Measurements from ENCODE around the gene DNAH8.
"Not testable (repeated sequence)": the region's sequence is repeated elsewhere in the genome, so short reads cannot be mapped to it uniquely, and the experiment has no call there.

The DNAH8 gene

DNA sequence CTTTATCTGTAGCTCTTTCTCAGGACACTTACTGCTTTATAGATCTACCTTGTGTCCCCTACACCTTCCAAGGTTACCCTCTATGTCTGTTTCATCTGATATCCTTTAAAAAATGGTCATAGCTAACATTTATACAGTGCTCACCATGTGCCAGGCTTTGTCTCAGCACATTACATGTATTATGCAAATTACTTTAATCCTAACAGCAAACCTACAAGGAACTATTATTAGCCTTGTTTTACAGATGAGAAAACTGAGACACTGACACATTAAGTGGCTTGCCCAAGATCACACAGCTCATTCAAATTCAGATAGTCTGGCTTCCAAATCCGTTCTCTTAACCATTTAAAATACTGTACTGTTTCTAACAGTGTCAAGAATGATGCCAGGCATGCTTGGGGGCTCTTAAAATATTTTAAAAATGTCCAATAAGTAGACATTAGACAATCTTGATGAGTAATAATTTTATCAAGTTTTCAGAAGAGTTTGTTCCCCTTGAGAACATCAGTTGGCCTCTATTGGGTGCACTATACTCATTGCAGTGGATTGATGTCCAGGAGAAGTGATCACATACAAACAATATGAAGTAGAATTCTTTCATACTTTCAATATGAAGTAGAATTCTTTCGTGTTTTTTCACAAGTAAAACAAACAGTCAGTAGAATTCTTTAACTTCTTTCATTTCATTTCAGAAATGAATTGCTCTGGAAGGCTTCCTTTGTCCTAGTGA is 69.6 kb downstream of the DNAH8 start:
- DNase-seq (ENCODE audit: extremely low spot score, insufficient read length, low read depth) = no peak
- peak; percentile 9 for FAIRE-seq

- FAIRE-seq = no peak
- no peak for DNase-seq (ENCODE audit: extremely low spot score, insufficient read length, low read depth)
Measured at GRCh38 chr6:38786486-38786885, 71.4 kb downstream of the DNAH8 start.

GRCh38 chr6:38789256-38789655 is 74.1 kb downstream of the DNAH8 start:
- FAIRE-seq = no peak
- DNase-seq (ENCODE audit: extremely low spot score, insufficient read length, low read depth) = no peak

GRCh38 chr6:38792356-38792755 is 77.2 kb downstream of the DNAH8 start:
- no peak for FAIRE-seq
- DNase-seq (ENCODE audit: extremely low spot score, insufficient read length, low read depth) = no peak

DNA sequence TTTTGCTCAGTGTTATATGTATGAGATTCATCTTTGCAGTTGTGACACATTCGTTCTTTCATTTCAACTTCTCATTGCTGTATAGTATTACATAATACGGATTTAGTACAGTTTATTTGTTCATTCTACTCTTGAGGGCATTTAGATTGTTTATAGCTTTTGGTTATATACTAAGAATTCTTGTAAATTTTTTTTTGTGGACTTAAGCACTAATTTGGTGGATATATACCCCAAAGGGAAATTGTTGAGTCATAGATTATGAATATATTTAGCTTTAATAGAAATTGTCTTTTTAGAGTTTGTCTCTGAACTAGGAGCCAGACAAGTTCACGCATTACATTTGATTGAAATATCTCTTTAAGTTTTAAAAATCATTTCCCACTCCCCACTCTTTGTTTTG is 79.6 kb downstream of the DNAH8 start:
- FAIRE-seq (no peak), DNase-seq (ENCODE audit: extremely low spot score, insufficient read length, low read depth) (no peak)

- no peak for FAIRE-seq
- no peak for DNase-seq (ENCODE audit: extremely low spot score, insufficient read length, low read depth)
Measured at GRCh38 chr6:38796006-38796405, 80.9 kb downstream of the DNAH8 start.

GRCh38 chr6:38796437-38796836 is 81.3 kb downstream of the DNAH8 start:
- DNase-seq (ENCODE audit: extremely low spot score, insufficient read length, low read depth); FAIRE-seq: not testable (repeated sequence)

DNA sequence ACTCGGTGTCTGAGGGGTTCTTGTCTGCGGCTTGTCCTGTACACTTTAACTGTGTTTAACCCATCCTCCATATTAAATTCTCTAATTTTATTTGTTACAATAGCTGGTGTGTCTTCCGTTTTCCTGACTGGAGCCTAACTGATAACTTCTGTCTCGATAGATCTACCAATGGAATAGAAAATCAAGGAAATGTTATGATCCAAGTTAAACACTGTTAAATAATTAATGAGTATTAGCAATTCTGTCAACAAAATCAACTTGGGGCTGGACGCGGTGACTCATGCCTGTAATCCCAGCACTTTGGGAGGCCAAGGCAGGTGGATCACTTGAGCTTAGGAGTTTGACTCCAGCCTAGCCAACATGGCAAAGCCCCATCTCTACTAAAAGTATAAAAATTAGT is 81.7 kb downstream of the DNAH8 start:
- DNase-seq (ENCODE audit: extremely low spot score, insufficient read length, low read depth) = no peak
- FAIRE-seq = no peak

- no peak for FAIRE-seq
- DNase-seq (ENCODE audit: extremely low spot score, insufficient read length, low read depth) = no peak
Measured at GRCh38 chr6:38797391-38797790, 82.3 kb downstream of the DNAH8 start.

DNA sequence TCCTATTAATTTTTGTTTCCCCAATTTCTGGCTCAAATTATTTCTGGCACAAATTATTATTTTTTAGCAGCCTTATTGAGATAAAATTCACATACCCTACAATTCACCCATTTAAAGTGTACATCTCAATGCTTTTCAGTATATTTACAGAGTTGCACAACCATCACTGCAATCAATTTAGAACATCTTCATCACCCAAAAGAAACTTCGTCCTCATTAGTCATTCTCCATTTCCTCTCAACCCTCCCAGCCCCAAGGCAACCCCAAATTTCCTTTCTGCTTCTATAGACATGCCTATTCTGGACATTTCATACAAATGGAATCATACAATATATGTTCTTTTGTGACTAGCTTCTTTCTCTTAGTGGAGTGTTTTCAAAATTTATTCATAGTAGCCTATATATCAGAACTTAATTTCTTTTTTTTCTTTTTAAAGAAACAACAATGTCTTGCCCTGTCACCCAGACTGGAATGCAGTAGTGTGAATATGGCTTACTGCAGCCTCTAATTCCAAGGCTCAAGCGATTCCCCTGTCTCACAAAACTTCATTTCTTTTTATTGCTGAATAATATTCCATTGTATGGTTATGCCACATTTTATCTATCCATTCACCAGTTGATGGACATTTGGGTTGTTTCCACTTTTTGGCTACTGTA is 84.5 kb downstream of the DNAH8 start:
- DNase-seq (ENCODE audit: extremely low spot score, insufficient read length, low read depth) = no peak
- no peak for FAIRE-seq

GRCh38 chr6:38801305-38801704 is 86.2 kb downstream of the DNAH8 start:
- DNase-seq (ENCODE audit: extremely low spot score, insufficient read length, low read depth) (no peak), FAIRE-seq (no peak)

- DNase-seq (ENCODE audit: extremely low spot score, insufficient read length, low read depth) (no peak), FAIRE-seq (no peak)
Measured at GRCh38 chr6:38802497-38802896, 87.4 kb downstream of the DNAH8 start.

DNA sequence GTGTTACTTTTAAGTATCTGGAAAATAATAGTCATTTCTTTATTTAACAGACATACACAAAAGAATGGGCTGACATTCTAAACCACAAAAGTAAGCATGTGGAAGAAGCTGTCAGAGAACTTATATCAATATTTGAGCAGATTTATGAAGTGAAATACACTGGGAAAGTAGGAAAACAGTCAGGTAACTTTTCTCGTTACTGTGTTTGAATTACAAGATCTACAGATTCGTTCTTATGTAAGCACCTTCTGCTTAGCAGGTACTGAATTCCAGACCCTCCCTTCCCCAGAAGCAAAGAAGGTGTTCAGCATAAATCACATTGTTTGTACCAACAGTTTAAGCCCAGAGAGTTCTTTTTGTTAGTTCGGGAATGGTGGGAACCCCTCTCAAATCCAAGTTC is 88.0 kb downstream of the DNAH8 start:
- FAIRE-seq = no peak
- DNase-seq (ENCODE audit: extremely low spot score, insufficient read length, low read depth) = no peak

GRCh38 chr6:38804358-38804757 is 89.2 kb downstream of the DNAH8 start:
- DNase-seq (ENCODE audit: extremely low spot score, insufficient read length, low read depth) (no peak), FAIRE-seq (no peak)

- FAIRE-seq = no peak
- no peak for DNase-seq (ENCODE audit: extremely low spot score, insufficient read length, low read depth)
Measured at GRCh38 chr6:38805127-38805655, 90.1 kb downstream of the DNAH8 start.

GRCh38 chr6:38805692-38806091 is 90.6 kb downstream of the DNAH8 start:
- FAIRE-seq = no peak
- DNase-seq (ENCODE audit: extremely low spot score, insufficient read length, low read depth) = no peak

- FAIRE-seq = peak; percentile 18
Measured at GRCh38 chr6:38806271-38806670, 91.2 kb downstream of the DNAH8 start.

DNA sequence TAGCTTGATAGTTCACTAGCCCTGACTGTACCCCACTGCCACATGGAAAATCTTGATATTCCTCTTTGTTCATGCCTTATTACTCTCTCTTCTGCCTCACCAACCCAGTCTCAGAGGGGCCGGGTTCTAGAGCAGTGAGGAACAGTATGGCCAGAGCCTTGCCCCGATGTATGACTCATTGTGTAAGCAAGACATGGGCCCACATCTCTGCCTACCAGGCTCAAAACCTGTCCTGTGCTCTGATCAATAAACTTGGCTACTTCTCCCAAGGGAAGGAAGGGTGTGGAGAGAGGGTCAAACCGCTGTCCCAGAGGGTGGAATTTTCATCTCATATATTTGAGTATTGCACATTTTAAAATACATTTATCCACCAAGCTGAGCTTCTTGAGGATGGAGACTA is 91.7 kb downstream of the DNAH8 start:
- FAIRE-seq (no peak), DNase-seq (ENCODE audit: extremely low spot score, insufficient read length, low read depth) (no peak)

More at GRCh38 chr6:38806271-38806670, 91.2 kb downstream of the DNAH8 start:
- DNase-seq (ENCODE audit: extremely low spot score, insufficient read length, low read depth) = no peak

- DNase-seq (ENCODE audit: extremely low spot score, insufficient read length, low read depth) = no peak
- no peak for FAIRE-seq
Measured at GRCh38 chr6:38808039-38808438, 92.9 kb downstream of the DNAH8 start.

GRCh38 chr6:38813041-38813823 is 98.1 kb downstream of the DNAH8 start:
- FAIRE-seq (no peak), DNase-seq (ENCODE audit: extremely low spot score, insufficient read length, low read depth) (no peak)

GRCh38 chr6:38814761-38815160 is 99.7 kb downstream of the DNAH8 start:
- FAIRE-seq (no peak), DNase-seq (ENCODE audit: extremely low spot score, insufficient read length, low read depth) (no peak)
